ENCODE measurements around the gene MCUR1. TPM values are rescaled to one million over a fixed set of nuclear protein-coding genes. Genes with fewer than 3 reads are reported as not detected.
A peak's percentile ranks its signal among the peaks of the same experiment; 100 is the strongest.
"Not testable (repeated sequence)": the region's sequence is repeated elsewhere in the genome, so short reads cannot be mapped to it uniquely, and the experiment has no call there.

Gene MCUR1
- 10 to 100 TPM; 16.8 to 24.5 TPM for total RNA-seq
- 10 to 100 TPM in 1 of 2 donors, 1 to 10 TPM in 1; 8.0 to 42.1 TPM for polyA plus RNA-seq
- long read RNA-seq, donor 1, full-length matches to known transcripts = 10 of 10 reads
- long read RNA-seq, donor 1, partial matches to known transcripts = 0 of 10 reads
- long read RNA-seq, donor 1, other reads (novel, unspliced or antisense) = 0 of 10 reads
- long read RNA-seq, donor 2, full-length matches to known transcripts = 9 of 9 reads
- long read RNA-seq, donor 2, partial matches to known transcripts = 0 of 9 reads
- long read RNA-seq, donor 2, other reads (novel, unspliced or antisense) = 0 of 9 reads
- long read RNA-seq, donor 3, full-length matches to known transcripts = 6 of 6 reads
- long read RNA-seq, donor 3, partial matches to known transcripts = 0 of 6 reads
- long read RNA-seq, donor 3, other reads (novel, unspliced or antisense) = 0 of 6 reads
- long read RNA-seq, donor 4, full-length matches to known transcripts = 7 of 7 reads
- long read RNA-seq, donor 4, partial matches to known transcripts = 0 of 7 reads
- long read RNA-seq, donor 4, other reads (novel, unspliced or antisense) = 0 of 7 reads
- long read RNA-seq, donor 5, full-length matches to known transcripts = 15 of 15 reads
- long read RNA-seq, donor 5, partial matches to known transcripts = 0 of 15 reads
- long read RNA-seq, donor 5, other reads (novel, unspliced or antisense) = 0 of 15 reads

- no peaks in the 10 kb centered on the region for H3K36me3 ChIP-seq (ENCODE audit: control insufficient read depth in 4 of 4, insufficient read depth in 4 of 4, low read length in 4 of 4)
- H3K27ac ChIP-seq (ENCODE audit: low read depth in 1 of 2, low read length in 1 of 2) = peak within 1 kb of the TSS; percentile 96 to 98
- ATAC-seq (ENCODE audit: insufficient read depth, low FRiP score) = peak; percentile 93
- H3K27me3 ChIP-seq (ENCODE audit: control insufficient read depth in 3 of 3, insufficient read depth in 3 of 3, low read length in 2 of 3) = no peaks in the 10 kb centered on the region
- H3K4me3 ChIP-seq = peak within 1 kb of the TSS; percentile 79
- WGBS, 2 donors = 0 to 1% methylated on average over 47 to 81 of the region's 81 CpGs
- TF ChIP-seq CTCF (IDR thresholded peaks at IDR 0.05; ENCODE audit: control extremely low read depth, extremely low read depth) = no peak
- peaks cover 4 to 28% (median 15%) of the 10 kb centered on the region in 5 donors for H3K4me1 ChIP-seq (ENCODE audit: control insufficient read depth in 5 of 5, insufficient read depth in 5 of 5, low read length in 5 of 5)
- no peaks in the 10 kb centered on the region for H3K9me3 ChIP-seq (ENCODE audit: control insufficient read depth in 4 of 4, insufficient read depth in 3 of 4, low read length in 3 of 4)
- H3K9ac ChIP-seq (ENCODE audit: insufficient read depth in 1 of 2, low read length in 2 of 2) = peak within 1 kb of the TSS; percentile 31 to 86
- DNase-seq = peak; percentile 89 to 93 (median 91)
Measured at GRCh38 chr6:13814176-13814937, at the start of gene MCUR1. TSS of gene MCUR1 (minus strand) at chr6:13814557. CDS start at chr6:13814429, 128 bp downstream.

DNA sequence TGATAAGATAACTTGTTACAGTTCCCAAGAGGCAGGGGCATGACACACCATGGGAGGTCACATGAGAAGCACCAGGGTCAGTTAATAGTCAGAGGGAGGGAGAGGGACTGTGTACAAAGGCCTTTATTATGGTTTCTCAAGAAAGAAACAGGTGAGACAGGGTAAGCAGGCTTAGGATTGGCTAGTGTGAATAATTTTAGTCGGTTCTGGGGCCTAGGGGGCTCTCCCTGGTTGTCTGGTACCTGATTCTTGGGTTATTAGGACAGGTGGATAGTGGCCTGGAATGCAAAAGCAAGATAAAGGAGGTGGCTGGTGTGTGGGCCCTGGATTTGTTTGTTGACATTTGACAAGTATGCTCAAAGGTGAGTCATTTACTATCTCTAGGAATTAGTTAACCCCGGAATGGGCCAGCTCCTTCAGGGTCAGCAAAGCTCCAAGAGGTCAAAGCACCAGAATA is 49.4 kb upstream of the MCUR1 start:
- no peak for TF ChIP-seq CTCF (IDR thresholded peaks at IDR 0.05; ENCODE audit: control extremely low read depth, extremely low read depth)
- Histone ChIP-seq H3K27ac (ENCODE audit: low read depth in 1 of 2, low read length in 1 of 2) (no peak overlapping the region), H3K36me3 (ENCODE audit: control insufficient read depth in 4 of 4, insufficient read depth in 4 of 4, low read length in 4 of 4) (no peaks in the 10 kb centered on the region), H3K4me1 (ENCODE audit: control insufficient read depth in 5 of 5, insufficient read depth in 5 of 5, low read length in 5 of 5) (peaks cover 0 to 8% (median 0%) of the 10 kb centered on the region in 5 donors), H3K9ac (ENCODE audit: insufficient read depth in 1 of 2, low read length in 2 of 2) (no peak overlapping the region), H3K4me3 (no peak overlapping the region), H3K27me3 (ENCODE audit: control insufficient read depth in 3 of 3, insufficient read depth in 3 of 3, low read length in 2 of 3) (peaks cover 0 to 9% (median 6%) of the 10 kb centered on the region in 3 donors), H3K9me3 (ENCODE audit: control insufficient read depth in 4 of 4, insufficient read depth in 3 of 4, low read length in 3 of 4) (no peaks in the 10 kb centered on the region)
- DNase-seq (no peak), ATAC-seq (ENCODE audit: insufficient read depth, low FRiP score) (no peak)
- 51 to 73% methylated on average over 2 of the region's 2 CpGs for whole genome bisulfite sequencing, 2 donors

DNA sequence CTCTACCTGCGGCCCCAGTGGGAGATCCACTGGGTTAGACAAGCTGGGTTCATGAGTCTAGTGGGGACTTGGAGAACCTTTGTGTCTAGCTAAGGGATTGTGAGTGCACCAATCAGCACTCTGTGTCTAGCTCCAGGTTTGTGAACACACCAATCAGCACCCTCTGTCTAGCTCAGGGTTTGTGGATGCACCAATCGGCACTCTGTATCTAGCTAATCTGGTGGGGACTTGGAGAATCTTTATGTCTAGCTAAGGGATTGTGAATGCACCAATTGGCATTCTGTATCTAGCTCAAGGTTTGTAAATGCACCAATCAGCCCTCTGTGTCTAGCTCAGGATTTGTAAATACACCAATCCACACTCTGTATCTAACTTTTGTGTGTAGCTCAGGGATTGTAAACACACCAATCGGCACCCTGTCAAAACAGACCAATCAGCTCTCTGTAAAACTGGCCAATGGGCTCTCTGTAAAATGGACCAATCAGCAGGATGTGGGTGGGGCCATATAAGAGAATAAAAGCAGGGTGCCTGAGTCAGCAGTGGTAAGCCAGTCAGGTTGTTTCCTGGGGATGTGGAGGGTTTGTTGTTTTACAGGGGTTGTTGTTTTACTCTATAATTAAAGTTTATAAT is 46.3 kb upstream of the MCUR1 start:
- not testable (repeated sequence) for H3K9ac ChIP-seq (ENCODE audit: insufficient read depth in 1 of 2, low read length in 2 of 2); H3K4me3 ChIP-seq; ATAC-seq (ENCODE audit: insufficient read depth, low FRiP score); H3K9me3 ChIP-seq (ENCODE audit: control insufficient read depth in 4 of 4, insufficient read depth in 3 of 4, low read length in 3 of 4); DNase-seq; H3K36me3 ChIP-seq (ENCODE audit: control insufficient read depth in 4 of 4, insufficient read depth in 4 of 4, low read length in 4 of 4); H3K27ac ChIP-seq (ENCODE audit: low read depth in 1 of 2, low read length in 1 of 2); H3K4me1 ChIP-seq (ENCODE audit: control insufficient read depth in 5 of 5, insufficient read depth in 5 of 5, low read length in 5 of 5)
- WGBS, 2 donors = 95 to 96% methylated on average over 3 of the region's 3 CpGs
- H3K27me3 ChIP-seq (ENCODE audit: control insufficient read depth in 3 of 3, insufficient read depth in 3 of 3, low read length in 2 of 3) = peaks cover 0 to 14% (median 14%) of the 10 kb centered on the region in 3 donors

All from lung (tissue), 16 donors.